H9 (cell line): ENCODE results near the gene COLEC12. TPM values are rescaled to one million over a fixed set of nuclear protein-coding genes. Genes with fewer than 3 reads are reported as not detected.

ENCODE experiments used
- DNase-seq: peaks from one replicate; pipeline ENCODE4 v3.0.0-alpha.2; 2017
- H2AFZ ChIP-seq: one replicate; pipeline ENCODE4 v1.6.1; 2013; ENCODE audit warnings: mild to moderate bottlenecking, low read length, control low read depth, moderate library complexity
- H2AK5ac ChIP-seq: 2 replicates; pipeline ENCODE4 v1.6.1; 2013; ENCODE audit warnings: low read length, control low read depth, mixed read lengths; ENCODE audit not compliant: insufficient read length
- H2BK120ac ChIP-seq: one replicate; pipeline ENCODE4 v1.6.1; 2013; ENCODE audit warnings: low read depth, mild to moderate bottlenecking, low read length, control low read depth, inconsistent platforms; ENCODE audit not compliant: poor library complexity, severe bottlenecking
- H2BK12ac ChIP-seq: 2 replicates; pipeline ENCODE4 v1.6.1; 2013; ENCODE audit warnings: low read length, control low read depth, mixed read lengths, low read depth; ENCODE audit not compliant: insufficient read length
- H2BK15ac ChIP-seq: 2 replicates; pipeline ENCODE4 v1.6.1; 2013; ENCODE audit warnings: low read depth, low read length, control low read depth
- H2BK20ac ChIP-seq: one replicate; pipeline ENCODE4 v1.6.1; 2013; ENCODE audit warnings: low read depth, mild to moderate bottlenecking, low read length, control low read depth, inconsistent platforms; ENCODE audit not compliant: poor library complexity, severe bottlenecking
- H2BK5ac ChIP-seq: 2 replicates; pipeline ENCODE4 v1.6.1; 2013; ENCODE audit warnings: low read length, control low read depth, mixed read lengths; ENCODE audit not compliant: insufficient read length
- H3K14ac ChIP-seq: 2 replicates; pipeline ENCODE4 v1.6.1; 2013; ENCODE audit warnings: low read length, control low read depth; ENCODE audit not compliant: insufficient read depth
- H3K18ac ChIP-seq: 2 replicates; pipeline ENCODE4 v1.6.1; 2013; ENCODE audit warnings: low read depth, mild to moderate bottlenecking, mixed read lengths, low read length, control low read depth; ENCODE audit not compliant: insufficient read length
- H3K23ac ChIP-seq: 2 replicates; pipeline ENCODE4 v1.6.1; 2013; ENCODE audit warnings: low read length, control low read depth, mixed read lengths, low read depth; ENCODE audit not compliant: insufficient read length
- H3K23me2 ChIP-seq: 2 replicates; pipeline ENCODE4 v1.6.1; 2013; ENCODE audit warnings: low read depth, mild to moderate bottlenecking, mixed read lengths, low read length, control low read depth; ENCODE audit not compliant: insufficient read length, poor library complexity, severe bottlenecking
- H3K27ac ChIP-seq: 2 replicates; pipeline ENCODE4 v1.5.1; 2013; ENCODE audit warnings: low read length, control low read depth, mixed read lengths, low read depth; ENCODE audit not compliant: insufficient read length
- H3K27me3 ChIP-seq: 2 replicates; pipeline ENCODE4 v1.6.1; 2013; ENCODE audit warnings: low read length, control low read depth, inconsistent platforms; ENCODE audit not compliant: insufficient read depth
- H3K4ac ChIP-seq: 2 replicates; pipeline ENCODE4 v1.6.1; 2013; ENCODE audit warnings: low read depth, mild to moderate bottlenecking, control low read depth, inconsistent platforms, low read length, moderate library complexity
- H3K4me1 ChIP-seq: 2 replicates; pipeline ENCODE4 v1.6.1; 2013; ENCODE audit warnings: low read length, control low read depth, inconsistent platforms; ENCODE audit not compliant: insufficient read depth
- H3K4me2 ChIP-seq: 2 replicates; pipeline ENCODE4 v1.6.1; 2013; ENCODE audit warnings: low read length, control low read depth, mixed read lengths; ENCODE audit not compliant: insufficient read length, insufficient read depth
- H3K56ac ChIP-seq: 2 replicates; pipeline ENCODE4 v1.6.1; 2013; ENCODE audit warnings: low read depth, mild to moderate bottlenecking, mixed read lengths, low read length, control low read depth; ENCODE audit not compliant: insufficient read length
- H3K79me1 ChIP-seq: 2 replicates; pipeline ENCODE4 v1.6.1; 2013; ENCODE audit warnings: low read depth, mild to moderate bottlenecking, moderate library complexity, low read length, control low read depth, inconsistent platforms; ENCODE audit not compliant: insufficient read depth, poor library complexity, severe bottlenecking
- H3K79me2 ChIP-seq: 2 replicates; pipeline ENCODE4 v1.6.1; 2013; ENCODE audit warnings: low read length, control low read depth, inconsistent platforms; ENCODE audit not compliant: insufficient read depth
- H3K9ac ChIP-seq: 2 replicates; pipeline ENCODE4 v1.6.1; 2013; ENCODE audit warnings: low read length, control low read depth, mixed read lengths; ENCODE audit not compliant: insufficient read length; ENCODE audit errors: extremely low read depth
- H3K9me3 ChIP-seq: one replicate; pipeline ENCODE4 v1.6.1; 2013; ENCODE audit warnings: low read depth, low read length, inconsistent platforms; ENCODE audit not compliant: control insufficient read depth
- H3T11ph ChIP-seq: one replicate; pipeline ENCODE4 v1.6.1; 2013; ENCODE audit warnings: mild to moderate bottlenecking, low read length, control low read depth, inconsistent platforms
- H4K20me1 ChIP-seq: one replicate; pipeline ENCODE4 v1.6.1; 2013; ENCODE audit not compliant: control insufficient read depth, insufficient read length, insufficient read depth
- H4K5ac ChIP-seq: 2 replicates; pipeline ENCODE4 v1.6.1; 2013; ENCODE audit warnings: low read depth, mild to moderate bottlenecking, mixed read lengths, low read length, control low read depth; ENCODE audit not compliant: insufficient read length
- H4K8ac ChIP-seq: replicated peaks from 2 replicates; pipeline ENCODE4 v1.6.1; 2013; ENCODE audit warnings: low read length, control low read depth, mixed read lengths, low read depth; ENCODE audit not compliant: insufficient read length
- H4K91ac ChIP-seq: 2 replicates; pipeline ENCODE4 v1.6.1; 2013; ENCODE audit warnings: low read depth, mild to moderate bottlenecking, moderate library complexity, mixed read lengths, low read length, control low read depth; ENCODE audit not compliant: insufficient read length
- H3K27ac Mint-ChIP-seq, 3 experiments: 2 replicates in 2 of 3; 3 replicates in 1 of 3; pipeline ENCODE4 v1.8.0; 2020 to 2021; ENCODE audit warnings: mixed read lengths in 3 of 3, mild to moderate bottlenecking in 1 of 3, moderate library complexity in 1 of 3
- H3K27me3 Mint-ChIP-seq: 2 replicates; pipeline ENCODE4 v1.8.0; 2021; ENCODE audit warnings: low read depth, mild to moderate bottlenecking, moderate library complexity, mixed read lengths
- H3K36me3 Mint-ChIP-seq, 3 experiments: 2 replicates in 2 of 3; 3 replicates in 1 of 3; pipeline ENCODE4 v1.8.0; 2020 to 2021; ENCODE audit warnings: low read depth in 3 of 3, mixed read lengths in 3 of 3; ENCODE audit not compliant: insufficient read depth in 1 of 3
- H3K4me1 Mint-ChIP-seq, 2 experiments: 2 replicates each; pipeline ENCODE4 v1.8.0; 2020; ENCODE audit warnings: mixed read lengths in 2 of 2
- H3K4me3 Mint-ChIP-seq, 2 experiments: 2 replicates in 1 of 2; 3 replicates in 1 of 2; pipeline ENCODE4 v1.8.0; 2020 to 2021; ENCODE audit warnings: mild to moderate bottlenecking in 2 of 2, mixed read lengths in 2 of 2, moderate library complexity in 1 of 2
- H3K9me3 Mint-ChIP-seq, 2 experiments: 2 replicates in 1 of 2; 3 replicates in 1 of 2; pipeline ENCODE4 v1.8.0; 2020; ENCODE audit warnings: mild to moderate bottlenecking in 2 of 2, mixed read lengths in 2 of 2, moderate library complexity in 1 of 2
- WGBS: extraction: QIAGEN DNeasy Blood & Tissue Kit; methylation state at CpG from one replicate; pipeline ENCODE4 v1.1.7; 2013; ENCODE audit warnings: missing lambda C conversion rate, low lambda C conversion rate, mixed read lengths; ENCODE audit not compliant: insufficient read length; ENCODE audit errors: extremely low coverage; 5-methylcytosine and 5-hydroxymethylcytosine counted together
- total RNA-seq: library from RNA; stranded (reverse); gene quantifications from 2 replicates; pipeline ENCODE4 v1.2.1, GENCODE V29; 2021
- TF ChIP-seq, protein P1 (sequence below): fragments of 200-600 bp; sonication (generic); conservative IDR thresholded peaks from 3 replicates; pipeline ENCODE4 v1.8.0; 2021; ENCODE audit warnings: antibody characterized with exemption, mild to moderate bottlenecking

Gene COLEC12
- total RNA-seq, 1 experiment from 2014 or later: 0.70 TPM

DNA sequence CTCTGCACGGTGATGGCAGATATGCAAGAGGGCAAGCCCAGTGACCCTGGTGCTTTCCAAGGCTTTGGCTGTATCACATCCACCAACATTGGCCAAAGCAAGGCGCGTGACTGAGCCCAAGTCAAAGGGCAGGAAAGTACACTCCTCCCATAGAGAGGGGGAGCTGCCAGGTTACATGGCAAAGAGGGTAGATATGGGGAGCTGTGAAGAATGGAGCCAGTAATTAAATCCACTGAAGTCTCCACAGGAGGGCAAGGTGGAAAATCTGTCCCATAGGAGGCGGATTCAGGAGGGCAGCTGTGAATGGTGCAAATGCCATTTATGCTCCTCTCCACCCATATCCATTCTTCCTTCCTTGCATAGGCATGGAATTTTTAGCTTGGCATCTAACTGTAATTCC lies 188.1 kb downstream of the COLEC12 start:
- Histone ChIP-seq H4K8ac (no peak overlapping the region), H2AK5ac (no peak overlapping the region), H4K5ac (no peak overlapping the region), H3K79me2 (no peaks in the 10 kb centered on the region), H3K23me2 (no peaks in the 10 kb centered on the region), H4K20me1 (no peaks in the 10 kb centered on the region), H3K18ac (no peak overlapping the region), H3T11ph (no peak overlapping the region), H2BK5ac (no peak overlapping the region), H3K9ac (no peak overlapping the region), H4K91ac (no peak overlapping the region), H3K56ac (no peak overlapping the region), H3K9me3 (no peaks in the 10 kb centered on the region), H3K14ac (no peak overlapping the region), H2BK12ac (no peak overlapping the region), H3K27ac (no peak overlapping the region), H3K4ac (no peak overlapping the region), H3K4me1 (no peaks in the 10 kb centered on the region), H3K23ac (no peak overlapping the region), H3K79me1 (no peaks in the 10 kb centered on the region), H3K4me2 (no peak overlapping the region), H2BK20ac (no peak overlapping the region), H3K27me3 (no peaks in the 10 kb centered on the region), H2BK120ac (no peak overlapping the region), H2AFZ (no peak overlapping the region), H2BK15ac (no peak overlapping the region)
- WGBS: no CpG with 5 or more reads among the region's 4 CpGs
- TF ChIP-seq, protein P1, sequence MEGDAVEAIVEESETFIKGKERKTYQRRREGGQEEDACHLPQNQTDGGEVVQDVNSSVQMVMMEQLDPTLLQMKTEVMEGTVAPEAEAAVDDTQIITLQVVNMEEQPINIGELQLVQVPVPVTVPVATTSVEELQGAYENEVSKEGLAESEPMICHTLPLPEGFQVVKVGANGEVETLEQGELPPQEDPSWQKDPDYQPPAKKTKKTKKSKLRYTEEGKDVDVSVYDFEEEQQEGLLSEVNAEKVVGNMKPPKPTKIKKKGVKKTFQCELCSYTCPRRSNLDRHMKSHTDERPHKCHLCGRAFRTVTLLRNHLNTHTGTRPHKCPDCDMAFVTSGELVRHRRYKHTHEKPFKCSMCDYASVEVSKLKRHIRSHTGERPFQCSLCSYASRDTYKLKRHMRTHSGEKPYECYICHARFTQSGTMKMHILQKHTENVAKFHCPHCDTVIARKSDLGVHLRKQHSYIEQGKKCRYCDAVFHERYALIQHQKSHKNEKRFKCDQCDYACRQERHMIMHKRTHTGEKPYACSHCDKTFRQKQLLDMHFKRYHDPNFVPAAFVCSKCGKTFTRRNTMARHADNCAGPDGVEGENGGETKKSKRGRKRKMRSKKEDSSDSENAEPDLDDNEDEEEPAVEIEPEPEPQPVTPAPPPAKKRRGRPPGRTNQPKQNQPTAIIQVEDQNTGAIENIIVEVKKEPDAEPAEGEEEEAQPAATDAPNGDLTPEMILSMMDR: no peak
- Mint-ChIP-seq H3K4me3 (no peak overlapping the region), H3K9me3 (no peaks in the 10 kb centered on the region; a peak in 1 of 5 replicates), H3K27ac (no peak overlapping the region; a peak in 1 of 7 replicates), H3K36me3 (no peaks in the 10 kb centered on the region; a peak in 1 of 7 replicates), H3K4me1 (peaks cover 10 to 12% of the 10 kb centered on the region in 2 experiments), H3K27me3 (peaks cover 5% of the 10 kb centered on the region)
- DNase-seq: no peak
